ENCODE results near the gene KRTAP24-1. TPM values are rescaled to one million over a fixed set of nuclear protein-coding genes. Genes with fewer than 3 reads are reported as not detected.

Gene KRTAP24-1
- total RNA-seq, 1 experiment from 2014 or later: not detected

- TF ChIP-seq CTCF (conservative IDR thresholded peaks at IDR 0.05): no peak
- no peak for TF ChIP-seq EZH2 (IDR thresholded peaks at IDR 0.05; ENCODE audit: low read depth)
- no TSS peak for BruUV-seq (replicated peaks)
These were observed 37.5 kb upstream of the KRTAP24-1 start, which contains the start of gene KRTAP26-1 for GRCh38 chr21:30320215-30320614. TSS of gene KRTAP26-1 (minus strand) at chr21:30320315. CDS start at chr21:30320035, 280 bp downstream.

GRCh38 chr21:30315701-30316100 is 33.0 kb upstream of the KRTAP24-1 start:
- no peaks in the 10 kb centered on the region for H4K20me1 ChIP-seq (ENCODE audit: insufficient read depth)
- H3K4me3 ChIP-seq: no peak overlapping the region
- BruUV-seq (replicated peaks): no TSS peak
- no peaks in the 10 kb centered on the region for H3K9me3 ChIP-seq (ENCODE audit: insufficient read depth, low read depth)
- H3K79me2 ChIP-seq (ENCODE audit: low read depth): no peaks in the 10 kb centered on the region
- intact Hi-C loops (cut with micrococcal nuclease; ENCODE audit: unreplicated experiment): no loop called here
- no peak for TF ChIP-seq CTCF (conservative IDR thresholded peaks at IDR 0.05)
- TF ChIP-seq EZH2 (IDR thresholded peaks at IDR 0.05; ENCODE audit: low read depth): no peak
- CTCF ChIA-PET: no interaction called here
- H3K4me2 ChIP-seq: no peak overlapping the region
- H3K36me3 ChIP-seq (ENCODE audit: low read depth): no peaks in the 10 kb centered on the region
- H3K9me2 ChIP-seq (ENCODE audit: insufficient read depth): no peaks in the 10 kb centered on the region; the same call in 1 of the 2 replicates
- no peaks in the 10 kb centered on the region for H3F3A ChIP-seq (ENCODE audit: insufficient read depth, low read depth)
- DNase-seq: no peak
- H3K27me3 ChIP-seq (ENCODE audit: insufficient read depth, low read depth): no peaks in the 10 kb centered on the region
- no peak overlapping the region for H3K27ac ChIP-seq
- POLR2A ChIA-PET (ENCODE audit: unreplicated experiment): no interaction called here
- H3K4me1 ChIP-seq (replicated peaks; ENCODE audit: insufficient read depth): no peaks in the 10 kb centered on the region
- no peak overlapping the region for H2AFZ ChIP-seq

More at GRCh38 chr21:30320215-30320614, 37.5 kb upstream of the KRTAP24-1 start, which contains the start of gene KRTAP26-1:
- intact Hi-C loops (cut with micrococcal nuclease; ENCODE audit: unreplicated experiment): no loop called here
- Histone ChIP-seq H3K4me2 (no peak within 1 kb of the TSS), H3K9me3 (ENCODE audit: insufficient read depth, low read depth) (no peaks in the 10 kb centered on the region), H3K79me2 (ENCODE audit: low read depth) (no peaks in the 10 kb centered on the region), H3K27me3 (ENCODE audit: insufficient read depth, low read depth) (no peaks in the 10 kb centered on the region), H4K20me1 (ENCODE audit: insufficient read depth) (no peaks in the 10 kb centered on the region), H3K27ac (no peak within 1 kb of the TSS), H3F3A (ENCODE audit: insufficient read depth, low read depth) (no peaks in the 10 kb centered on the region), H3K4me3 (no peak within 1 kb of the TSS), H3K4me1 (replicated peaks; ENCODE audit: insufficient read depth) (no peaks in the 10 kb centered on the region), H3K36me3 (ENCODE audit: low read depth) (no peaks in the 10 kb centered on the region), H2AFZ (no peak within 1 kb of the TSS), H3K9me2 (ENCODE audit: insufficient read depth) (no peaks in the 10 kb centered on the region)
- CTCF ChIA-PET: no interaction called here
- POLR2A ChIA-PET (ENCODE audit: unreplicated experiment): no interaction called here
- no peak for DNase-seq

- no peak for DNase-seq
- ChIA-PET POLR2A (ENCODE audit: unreplicated experiment) (no interaction called here), CTCF (no interaction called here)
- Histone ChIP-seq H3K9me2 (ENCODE audit: insufficient read depth) (no peaks in the 10 kb centered on the region; the same call in 1 of the 2 replicates), H3F3A (ENCODE audit: insufficient read depth, low read depth) (no peaks in the 10 kb centered on the region), H3K79me2 (ENCODE audit: low read depth) (no peaks in the 10 kb centered on the region), H4K20me1 (ENCODE audit: insufficient read depth) (no peaks in the 10 kb centered on the region), H3K27me3 (ENCODE audit: insufficient read depth, low read depth) (no peaks in the 10 kb centered on the region), H2AFZ (no peak overlapping the region), H3K36me3 (ENCODE audit: low read depth) (no peaks in the 10 kb centered on the region), H3K4me2 (no peak overlapping the region), H3K4me3 (no peak overlapping the region), H3K4me1 (replicated peaks; ENCODE audit: insufficient read depth) (no peaks in the 10 kb centered on the region), H3K27ac (no peak overlapping the region), H3K9me3 (ENCODE audit: insufficient read depth, low read depth) (no peaks in the 10 kb centered on the region)
- intact Hi-C loops (cut with micrococcal nuclease; ENCODE audit: unreplicated experiment): no loop called here
- BruUV-seq (replicated peaks): no TSS peak
- TF ChIP-seq EZH2 (IDR thresholded peaks at IDR 0.05; ENCODE audit: low read depth): no peak
- TF ChIP-seq CTCF (conservative IDR thresholded peaks at IDR 0.05): no peak
These were observed 24.1 kb upstream of the KRTAP24-1 start for GRCh38 chr21:30306884-30307283.

Measured in PC-9 (cell line).